Measurements from ENCODE around the gene EIF3B.

The EIF3B gene

DNA sequence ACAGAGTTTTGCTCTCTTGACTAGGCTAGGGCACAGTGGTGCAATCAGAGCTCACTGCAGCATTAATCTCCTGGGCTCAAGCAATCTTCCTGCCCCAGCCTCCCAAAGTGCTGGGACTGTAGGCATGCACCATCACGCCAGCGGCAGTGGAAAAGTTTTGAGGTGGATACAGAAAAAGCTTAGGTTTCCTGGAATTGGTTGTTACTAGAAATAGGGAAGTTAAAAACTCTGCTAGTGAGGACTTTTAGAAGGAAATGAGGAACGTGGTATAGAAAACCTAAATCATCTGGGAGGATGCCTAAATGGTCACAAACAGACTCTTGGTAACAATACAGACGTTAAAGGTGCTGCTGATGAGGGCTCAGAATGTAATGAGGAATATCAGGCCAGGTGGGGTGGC, 29.5 kb upstream of the EIF3B start:
- Histone ChIP-seq H3F3A (ENCODE audit: insufficient read depth, low read length) (no peaks in the 10 kb centered on the region), H3K27ac (ENCODE audit: low read depth, low read length, poor library complexity, severe bottlenecking) (no peak overlapping the region), H3K4me1 (ENCODE audit: insufficient read depth, low read length, severe bottlenecking) (no peaks in the 10 kb centered on the region), H3K9ac (ENCODE audit: low read length) (no peak overlapping the region), H3K4me2 (ENCODE audit: low read length) (no peak overlapping the region), H3K4me3 (ENCODE audit: low read depth, low read length, poor library complexity, severe bottlenecking) (no peak overlapping the region), H4K20me1 (ENCODE audit: insufficient read depth, low read length) (no peaks in the 10 kb centered on the region), H3K9me2 (ENCODE audit: low read depth, low read length) (no peaks in the 10 kb centered on the region), H3K36me3 (ENCODE audit: insufficient read depth, low read length) (no peaks in the 10 kb centered on the region), H3K9me3 (ENCODE audit: low read length) (no peaks in the 10 kb centered on the region), H3K79me2 (ENCODE audit: insufficient read depth, low read length) (no peaks in the 10 kb centered on the region), H2AFZ (ENCODE audit: low read length) (no peak overlapping the region), H3K27me3 (ENCODE audit: insufficient read depth, low read length) (no peaks in the 10 kb centered on the region; the same call in 1 of the 2 replicates)
- no peak for TF ChIP-seq EZH2 (IDR thresholded peaks at IDR 0.05; ENCODE audit: borderline replicate concordance, low read length)
- TF ChIP-seq, protein P1, sequence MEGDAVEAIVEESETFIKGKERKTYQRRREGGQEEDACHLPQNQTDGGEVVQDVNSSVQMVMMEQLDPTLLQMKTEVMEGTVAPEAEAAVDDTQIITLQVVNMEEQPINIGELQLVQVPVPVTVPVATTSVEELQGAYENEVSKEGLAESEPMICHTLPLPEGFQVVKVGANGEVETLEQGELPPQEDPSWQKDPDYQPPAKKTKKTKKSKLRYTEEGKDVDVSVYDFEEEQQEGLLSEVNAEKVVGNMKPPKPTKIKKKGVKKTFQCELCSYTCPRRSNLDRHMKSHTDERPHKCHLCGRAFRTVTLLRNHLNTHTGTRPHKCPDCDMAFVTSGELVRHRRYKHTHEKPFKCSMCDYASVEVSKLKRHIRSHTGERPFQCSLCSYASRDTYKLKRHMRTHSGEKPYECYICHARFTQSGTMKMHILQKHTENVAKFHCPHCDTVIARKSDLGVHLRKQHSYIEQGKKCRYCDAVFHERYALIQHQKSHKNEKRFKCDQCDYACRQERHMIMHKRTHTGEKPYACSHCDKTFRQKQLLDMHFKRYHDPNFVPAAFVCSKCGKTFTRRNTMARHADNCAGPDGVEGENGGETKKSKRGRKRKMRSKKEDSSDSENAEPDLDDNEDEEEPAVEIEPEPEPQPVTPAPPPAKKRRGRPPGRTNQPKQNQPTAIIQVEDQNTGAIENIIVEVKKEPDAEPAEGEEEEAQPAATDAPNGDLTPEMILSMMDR (IDR thresholded peaks at IDR 0.05; ENCODE audit: low read length), result no peak

DNA sequence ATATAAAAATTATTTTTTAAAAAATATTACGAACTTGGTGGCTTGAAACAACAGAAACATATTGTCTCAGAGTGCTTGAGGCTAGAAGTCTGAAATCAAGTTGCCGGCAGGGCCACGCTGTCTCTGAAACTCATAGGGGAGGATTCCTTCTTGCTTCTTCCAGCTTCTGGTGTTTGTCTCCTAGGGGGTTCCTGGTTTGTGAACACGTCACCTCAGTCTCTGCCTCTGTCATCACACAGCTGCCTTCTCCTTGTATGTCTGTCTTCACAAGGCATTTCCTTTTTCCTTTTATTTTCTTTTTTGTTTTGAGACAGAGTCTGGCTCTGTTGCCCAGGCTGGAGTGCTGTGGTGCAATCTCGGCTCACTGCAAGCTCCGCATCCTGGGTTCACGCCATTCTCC, 27.7 kb upstream of the EIF3B start:
- H3K36me3 ChIP-seq (ENCODE audit: insufficient read depth, low read length), result no peaks in the 10 kb centered on the region
- no peaks in the 10 kb centered on the region for H4K20me1 ChIP-seq (ENCODE audit: insufficient read depth, low read length)
- H3F3A ChIP-seq (ENCODE audit: insufficient read depth, low read length), result no peaks in the 10 kb centered on the region
- H3K4me3 ChIP-seq (ENCODE audit: low read depth, low read length, poor library complexity, severe bottlenecking), result no peak overlapping the region
- no peak overlapping the region for H3K27ac ChIP-seq (ENCODE audit: low read depth, low read length, poor library complexity, severe bottlenecking)
- H3K4me2 ChIP-seq (ENCODE audit: low read length), result no peak overlapping the region
- no peak for TF ChIP-seq EZH2 (IDR thresholded peaks at IDR 0.05; ENCODE audit: borderline replicate concordance, low read length)
- TF ChIP-seq, protein P1 (IDR thresholded peaks at IDR 0.05; ENCODE audit: low read length), result no peak
- H3K9me2 ChIP-seq (ENCODE audit: low read depth, low read length), result no peaks in the 10 kb centered on the region
- H3K4me1 ChIP-seq (ENCODE audit: insufficient read depth, low read length, severe bottlenecking), result no peaks in the 10 kb centered on the region
- no peaks in the 10 kb centered on the region for H3K9me3 ChIP-seq (ENCODE audit: low read length)
- H2AFZ ChIP-seq (ENCODE audit: low read length), result no peak overlapping the region
- H3K27me3 ChIP-seq (ENCODE audit: insufficient read depth, low read length), result no peaks in the 10 kb centered on the region; the same call in 1 of the 2 replicates
- no peak overlapping the region for H3K9ac ChIP-seq (ENCODE audit: low read length)
- H3K79me2 ChIP-seq (ENCODE audit: insufficient read depth, low read length), result no peaks in the 10 kb centered on the region

DNA sequence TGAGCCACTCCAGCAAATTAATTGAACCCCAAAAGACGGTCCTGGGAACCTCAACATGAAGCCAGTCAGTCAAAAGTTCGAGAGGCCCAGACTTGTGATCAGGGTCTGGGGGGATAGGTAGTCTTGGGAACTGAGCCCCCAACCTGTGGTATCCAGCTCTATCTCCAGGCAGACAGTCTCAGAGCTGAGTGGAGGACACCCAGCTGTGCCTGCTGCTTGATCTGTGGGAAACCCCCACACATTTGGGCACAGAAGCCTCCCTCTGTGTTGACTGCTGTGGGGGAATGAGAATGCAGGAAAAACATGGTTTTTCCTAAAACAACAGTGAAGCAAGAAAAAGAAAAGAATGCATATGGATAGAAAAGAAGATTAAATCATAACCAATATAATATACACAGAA, 24.1 kb upstream of the EIF3B start:
- H3K27me3 ChIP-seq (ENCODE audit: insufficient read depth, low read length), result no peaks in the 10 kb centered on the region
- H3K79me2 ChIP-seq (ENCODE audit: insufficient read depth, low read length), result no peaks in the 10 kb centered on the region
- no peak for TF ChIP-seq EZH2 (IDR thresholded peaks at IDR 0.05; ENCODE audit: borderline replicate concordance, low read length)
- TF ChIP-seq, protein P1 (IDR thresholded peaks at IDR 0.05; ENCODE audit: low read length), result no peak
- H3K9ac ChIP-seq (ENCODE audit: low read length), result no peak overlapping the region
- H2AFZ ChIP-seq (ENCODE audit: low read length), result no peak overlapping the region
- H3K9me2 ChIP-seq (ENCODE audit: low read depth, low read length), result no peaks in the 10 kb centered on the region
- no peaks in the 10 kb centered on the region for H3K36me3 ChIP-seq (ENCODE audit: insufficient read depth, low read length)
- H3K4me1 ChIP-seq (ENCODE audit: insufficient read depth, low read length, severe bottlenecking), result no peaks in the 10 kb centered on the region
- no peaks in the 10 kb centered on the region for H3K9me3 ChIP-seq (ENCODE audit: low read length)
- no peaks in the 10 kb centered on the region for H3F3A ChIP-seq (ENCODE audit: insufficient read depth, low read length)
- no peak overlapping the region for H3K27ac ChIP-seq (ENCODE audit: low read depth, low read length, poor library complexity, severe bottlenecking)
- H3K4me3 ChIP-seq (ENCODE audit: low read depth, low read length, poor library complexity, severe bottlenecking), result no peak overlapping the region
- no peak overlapping the region for H3K4me2 ChIP-seq (ENCODE audit: low read length)
- no peaks in the 10 kb centered on the region for H4K20me1 ChIP-seq (ENCODE audit: insufficient read depth, low read length)
